Breast epithelium (tissue), 3 donors: ENCODE data around the gene TOMM22.

Experiments
- POLR2A ChIP-seq: fragments of 450-650 bp; IDR thresholded peaks from one replicate; pipeline ENCODE4 v1.6.1; 2016; ENCODE audit warnings: antibody characterized with exemption, mild to moderate bottlenecking, moderate library complexity
- POLR2AphosphoS5 ChIP-seq, 3 donors: sonication (generic); formaldehyde crosslinking; IDR thresholded peaks; one replicate each; pipeline ENCODE4 v1.6.1; 2017; ENCODE audit warnings: antibody characterized with exemption in 3 of 3
- TF ChIP-seq, protein P1 (sequence below), 3 donors: fragments of 450-650 bp; IDR thresholded peaks; one replicate each; pipeline ENCODE4 v1.5.1; 2016 to 2017; ENCODE audit warnings: antibody characterized with exemption in 3 of 3, mild to moderate bottlenecking in 3 of 3, moderate library complexity in 3 of 3

DNA sequence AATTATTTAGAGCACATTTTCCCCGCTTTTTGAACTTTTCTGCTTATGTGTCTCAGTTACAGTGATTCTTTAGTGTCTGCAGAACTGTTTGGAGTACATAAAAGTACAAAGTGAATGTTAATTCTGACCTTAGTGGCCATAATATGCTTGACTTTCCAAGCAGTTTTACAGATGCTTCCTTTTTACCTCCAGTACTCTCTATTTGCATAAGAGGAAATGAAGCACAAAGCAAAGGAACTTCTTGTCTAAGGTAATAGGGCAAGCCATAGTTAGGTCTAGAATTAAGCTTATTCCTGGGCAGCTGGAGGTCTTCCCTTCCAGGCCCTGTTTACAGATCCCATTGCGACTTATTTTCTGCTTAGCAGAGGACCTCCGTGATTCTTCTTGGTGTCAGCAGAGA lies 27.5 kb downstream of the TOMM22 start:
- TF ChIP-seq, protein P1, sequence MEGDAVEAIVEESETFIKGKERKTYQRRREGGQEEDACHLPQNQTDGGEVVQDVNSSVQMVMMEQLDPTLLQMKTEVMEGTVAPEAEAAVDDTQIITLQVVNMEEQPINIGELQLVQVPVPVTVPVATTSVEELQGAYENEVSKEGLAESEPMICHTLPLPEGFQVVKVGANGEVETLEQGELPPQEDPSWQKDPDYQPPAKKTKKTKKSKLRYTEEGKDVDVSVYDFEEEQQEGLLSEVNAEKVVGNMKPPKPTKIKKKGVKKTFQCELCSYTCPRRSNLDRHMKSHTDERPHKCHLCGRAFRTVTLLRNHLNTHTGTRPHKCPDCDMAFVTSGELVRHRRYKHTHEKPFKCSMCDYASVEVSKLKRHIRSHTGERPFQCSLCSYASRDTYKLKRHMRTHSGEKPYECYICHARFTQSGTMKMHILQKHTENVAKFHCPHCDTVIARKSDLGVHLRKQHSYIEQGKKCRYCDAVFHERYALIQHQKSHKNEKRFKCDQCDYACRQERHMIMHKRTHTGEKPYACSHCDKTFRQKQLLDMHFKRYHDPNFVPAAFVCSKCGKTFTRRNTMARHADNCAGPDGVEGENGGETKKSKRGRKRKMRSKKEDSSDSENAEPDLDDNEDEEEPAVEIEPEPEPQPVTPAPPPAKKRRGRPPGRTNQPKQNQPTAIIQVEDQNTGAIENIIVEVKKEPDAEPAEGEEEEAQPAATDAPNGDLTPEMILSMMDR (IDR thresholded peaks at IDR 0.05) = no peak
- TF ChIP-seq POLR2A = no peak
- TF ChIP-seq POLR2AphosphoS5 (IDR thresholded peaks at IDR 0.05) = no peak
